K562 (cell line): ENCODE data around the gene SLC10A3. TPM values are rescaled to one million over a fixed set of nuclear protein-coding genes. Genes with fewer than 3 reads are reported as not detected.

Experiments
- ATAC-seq: fragments of 200-7000 bp; cut with Tn5 transposase; 3 replicates; pipeline ENCODE4 v1.9.1; 2020; ENCODE audit warnings: moderate library complexity
- BruUV-seq: library from RNA; stranded (reverse); fragments of 400-500 nt; replicated peaks from 2 replicates; lab custom pipeline; 2021; lab: Mats Ljungman, UMichigan
- CTCF ChIA-PET: fragments of 300-600 bp; formaldehyde crosslinking; extraction: SDS; loops from one replicate; lab custom pipeline; 2021; ENCODE audit warnings: low intra/inter-chr PET ratio; lab: Yijun Ruan, JAX
- POLR2A ChIA-PET: fragments of 300-600, 350-650 bp; sonication (Branson Sonifier 250); formaldehyde crosslinking; extraction: SDS; loops from one replicate; lab custom pipeline; 2021; ENCODE audit warnings: antibody characterized with exemption, inconsistent platforms; lab: Yijun Ruan, JAX
- DNase-seq, 4 experiments: peaks; one replicate each; pipeline versions ENCODE4 v3.0.0 to v3.0.0-alpha.2; 2011 to 2018; ENCODE audit warnings: low spot score in 3 of 4, mixed read lengths in 3 of 4; ENCODE audit errors: extremely low read depth in 1 of 4
- FAIRE-seq: peaks from 2 replicates; lab custom pipeline; 2011; peaks lifted over from hg19 to GRCh38; lab: Jason Lieb, UNC
- H2AFZ ChIP-seq: 2 replicates; pipeline ENCODE4 v1.6.0; 2011; ENCODE audit warnings: low read depth, low read length, control low read depth, inconsistent platforms
- H3K27ac ChIP-seq: fragments of 200-600 bp; 3 replicates; pipeline ENCODE4 v1.8.0; 2011; ENCODE audit warnings: low read depth, mild to moderate bottlenecking, control low read depth, inconsistent platforms, low read length, moderate library complexity, mixed read lengths; ENCODE audit errors: extremely low read depth
- H3K27me3 ChIP-seq, 2 experiments: fragments of 300-600 bp in 1 of 2; 2 replicates in 1 of 2; 3 replicates in 1 of 2; pipeline versions ENCODE4 v1.6.0 to v1.8.0; 2011; ENCODE audit warnings: inconsistent platforms in 2 of 2, low read length in 2 of 2, mild to moderate bottlenecking in 1 of 2, mixed read lengths in 1 of 2, moderate library complexity in 1 of 2; ENCODE audit not compliant: control insufficient read depth in 2 of 2, insufficient read depth in 2 of 2
- H3K36me3 ChIP-seq: fragments of 300-600 bp; 3 replicates; pipeline ENCODE4 v1.8.0; 2011; ENCODE audit warnings: mild to moderate bottlenecking, low read length, inconsistent platforms; ENCODE audit not compliant: control insufficient read depth, insufficient read depth
- H3K4me1 ChIP-seq, 2 experiments: fragments of 200-600 bp in 1 of 2; replicated peaks in 1 of 2; 2 replicates in 1 of 2; 3 replicates in 1 of 2; pipeline versions ENCODE4 v1.5.1 to v1.8.0; 2011; ENCODE audit warnings: inconsistent platforms in 2 of 2, low read length in 2 of 2, mild to moderate bottlenecking in 1 of 2, mixed read lengths in 1 of 2, moderate library complexity in 1 of 2; ENCODE audit not compliant: control insufficient read depth in 2 of 2, insufficient read depth in 2 of 2
- H3K4me2 ChIP-seq: 2 replicates; pipeline ENCODE4 v1.6.1; 2011; ENCODE audit warnings: low read length, control low read depth, inconsistent platforms, mixed read lengths; ENCODE audit not compliant: insufficient read depth
- H3K4me3 ChIP-seq: fragments of 200-600 bp; sonication (generic), shearing (Covaris generic); 2 replicates; pipeline ENCODE4 v1.5.1; 2016; ENCODE audit warnings: control low read depth, inconsistent platforms
- H3K79me2 ChIP-seq: fragments of 200-600 bp; 3 replicates; pipeline ENCODE4 v1.8.0; 2011; ENCODE audit warnings: low read length, inconsistent platforms; ENCODE audit not compliant: control insufficient read depth, insufficient read depth
- H3K9ac ChIP-seq, 2 experiments: 2 replicates each; pipeline versions ENCODE4 v1.6.0 to v1.6.1; 2011; ENCODE audit warnings: low read depth in 2 of 2, low read length in 2 of 2, control low read depth in 1 of 2, inconsistent platforms in 1 of 2, mild to moderate bottlenecking in 1 of 2, mixed read lengths in 1 of 2; ENCODE audit not compliant: insufficient read depth in 1 of 2
- H3K9me1 ChIP-seq: one replicate; pipeline ENCODE4 v1.6.0; 2011; ENCODE audit warnings: inconsistent platforms, mild to moderate bottlenecking, low read length, moderate library complexity; ENCODE audit not compliant: control insufficient read depth, insufficient read depth
- H3K9me3 ChIP-seq: replicated peaks from 2 replicates; pipeline ENCODE4 v1.5.1; 2011; ENCODE audit warnings: low read depth, low read length, inconsistent platforms; ENCODE audit not compliant: control insufficient read depth, insufficient read depth
- H4K20me1 ChIP-seq: replicated peaks from 2 replicates; pipeline ENCODE4 v1.6.1; 2011; ENCODE audit warnings: low read length, inconsistent platforms, mixed read lengths; ENCODE audit not compliant: control insufficient read depth, insufficient read depth
- CSDE1 ChIP-seq, 2 experiments: fragments of 450-650 bp; IDR thresholded peaks; 2 replicates each; pipeline ENCODE4 v1.6.1; 2016; ENCODE audit warnings: mild to moderate bottlenecking in 1 of 2
- ELF1 ChIP-seq: fragments of 200-800 bp; sonication (Bioruptor generic); IDR thresholded peaks from 2 replicates; pipeline ENCODE4 v1.6.1; 2016; ENCODE audit warnings: missing genetic modification characterization, missing compliant biosample characterization
- LEF1 ChIP-seq: fragments of 450-650 bp; IDR thresholded peaks from 2 replicates; pipeline ENCODE4 v1.6.1; 2016; ENCODE audit warnings: mild to moderate bottlenecking
- PRMT5 ChIP-seq: sonication (generic); formaldehyde crosslinking; IDR thresholded peaks from 2 replicates; pipeline ENCODE4 v1.5.0; 2020; ENCODE audit warnings: missing genetic modification reagents
- SLC30A9 ChIP-seq: fragments of 250-450 bp; sonication (Bioruptor Pico); IDR thresholded peaks from 2 replicates; pipeline ENCODE4 v1.8.0; 2022; ENCODE audit warnings: mild to moderate bottlenecking, moderate library complexity
- SRSF7 ChIP-seq: fragments of 200-400 bp; formaldehyde crosslinking; optimal IDR thresholded peaks from 2 replicates; pipeline ENCODE3; 2017; ENCODE audit warnings: mild to moderate bottlenecking, low read depth, low read length
- TAF15 ChIP-seq: fragments of 200-400 bp; formaldehyde crosslinking; IDR thresholded peaks from 2 replicates; pipeline ENCODE4 v1.6.1; 2017; ENCODE audit warnings: mild to moderate bottlenecking, low read depth, low read length, moderate library complexity
- TCF7L2 ChIP-seq: fragments of 150-350 bp; IDR thresholded peaks from 2 replicates; pipeline ENCODE4 v1.6.1; 2016; ENCODE audit warnings: low read depth, mild to moderate bottlenecking, low read length, moderate library complexity
- ZEB2 ChIP-seq: fragments of 450-650 bp; IDR thresholded peaks from 2 replicates; pipeline ENCODE4 v1.6.1; 2016
- ZNF282 ChIP-seq: sonication (generic); formaldehyde crosslinking; IDR thresholded peaks from 2 replicates; pipeline ENCODE4 v1.8.1; 2023; ENCODE audit warnings: missing genetic modification reagents
- WGBS: fragments of 100-300 bp; shearing (Covaris generic); methylation state at CpG from one replicate; pipeline ENCODE4 v1.1.6; 2016; ENCODE audit warnings: low coverage, mixed read lengths; ENCODE audit not compliant: insufficient coverage; ENCODE audit errors: missing lambda C conversion rate; 5-methylcytosine and 5-hydroxymethylcytosine counted together
- in situ Hi-C: fragments of 300-500 bp; cut with MboI; formaldehyde crosslinking; loops from 4 replicates; pipeline ENCODE4 v1.15.0; 2018; ENCODE audit warnings: inconsistent platforms, mixed read lengths
- intact Hi-C: fragments of 100-400 bp; cut with micrococcal nuclease; formaldehyde crosslinking; loops from 2 replicates; pipeline ENCODE4 v1.14.2; 2022
- polyA plus RNA-seq, 8 experiments: library from polyadenylated mRNA; depleted of rRNA in 4 of 8; stranded (reverse) in 5 of 8; unstranded in 3 of 8; fragments of >200 nt; fragmentation: Nextera tagmentation in 2 of 8; fragmentation: Illumina TruSeq in 1 of 8; extraction: Ambion mirVana in 2 of 8; extraction: Trizol in 1 of 8; gene quantifications; 2 replicates each; pipeline versions ENCODE4 v1.2.1 to v1.2.3, GENCODE V29; 2011 to 2014; ENCODE audit warnings: inconsistent platforms in 1 of 8, missing spikeins in 1 of 8
- total RNA-seq, 7 experiments: library from RNA; depleted of rRNA in 6 of 7; stranded (reverse); fragments of >200 nt in 6 of 7; fragmentation: Illumina TruSeq in 2 of 7; extraction: Trizol in 2 of 7; gene quantifications; 2 replicates each; pipeline versions ENCODE4 v1.2.1 to v1.2.3, GENCODE V29; 2011 to 2021; ENCODE audit warnings: low replicate concordance in 1 of 7
- TF ChIP-seq, protein P1 (sequence below): IDR thresholded peaks from 3 replicates; pipeline ENCODE4 v1.6.1; 2011; ENCODE audit warnings: borderline replicate concordance, mild to moderate bottlenecking, moderate library complexity; ENCODE audit not compliant: insufficient read length; ENCODE audit errors: extremely low read depth
- TF ChIP-seq, protein P2 (sequence below): fragments of 450-650 bp; IDR thresholded peaks from 2 replicates; pipeline ENCODE4 v1.6.1; 2017; ENCODE audit warnings: antibody characterized with exemption
- TF ChIP-seq, protein P3 (sequence below): fragments of 450-650 bp; formaldehyde crosslinking; conservative IDR thresholded peaks from 2 replicates; pipeline ENCODE4 v1.4.0; 2022; ENCODE audit warnings: mild to moderate bottlenecking, missing genetic modification characterization

The SLC10A3 gene
- total and polyA plus RNA-seq, 9 of the 15 experiments (the other 6 are each of a cell fraction or from before 2014, with no cell fraction given), result 5.2 to 30.6 (median 16.7) TPM

DNA sequence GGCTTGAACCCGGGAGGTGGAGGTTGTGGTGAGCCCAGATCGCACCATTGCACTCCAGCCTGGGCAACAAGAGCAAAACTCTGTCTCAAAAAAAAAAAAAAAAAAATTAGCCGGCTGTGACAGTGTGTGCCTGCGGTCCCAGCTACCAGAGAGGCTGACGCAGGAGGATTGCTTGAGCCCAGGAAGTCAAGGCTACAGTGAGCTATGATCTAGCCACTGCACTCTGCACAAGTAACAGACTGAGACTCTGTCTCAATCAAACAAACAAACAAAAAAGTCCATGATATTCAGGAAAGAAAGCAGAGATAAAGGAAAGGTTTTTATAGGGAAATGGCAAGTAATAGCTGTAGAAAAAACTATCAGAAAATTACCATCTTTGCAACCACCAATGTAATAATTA is 9.2 kb downstream of the SLC10A3 start (continued):
- TF ChIP-seq, protein P1, sequence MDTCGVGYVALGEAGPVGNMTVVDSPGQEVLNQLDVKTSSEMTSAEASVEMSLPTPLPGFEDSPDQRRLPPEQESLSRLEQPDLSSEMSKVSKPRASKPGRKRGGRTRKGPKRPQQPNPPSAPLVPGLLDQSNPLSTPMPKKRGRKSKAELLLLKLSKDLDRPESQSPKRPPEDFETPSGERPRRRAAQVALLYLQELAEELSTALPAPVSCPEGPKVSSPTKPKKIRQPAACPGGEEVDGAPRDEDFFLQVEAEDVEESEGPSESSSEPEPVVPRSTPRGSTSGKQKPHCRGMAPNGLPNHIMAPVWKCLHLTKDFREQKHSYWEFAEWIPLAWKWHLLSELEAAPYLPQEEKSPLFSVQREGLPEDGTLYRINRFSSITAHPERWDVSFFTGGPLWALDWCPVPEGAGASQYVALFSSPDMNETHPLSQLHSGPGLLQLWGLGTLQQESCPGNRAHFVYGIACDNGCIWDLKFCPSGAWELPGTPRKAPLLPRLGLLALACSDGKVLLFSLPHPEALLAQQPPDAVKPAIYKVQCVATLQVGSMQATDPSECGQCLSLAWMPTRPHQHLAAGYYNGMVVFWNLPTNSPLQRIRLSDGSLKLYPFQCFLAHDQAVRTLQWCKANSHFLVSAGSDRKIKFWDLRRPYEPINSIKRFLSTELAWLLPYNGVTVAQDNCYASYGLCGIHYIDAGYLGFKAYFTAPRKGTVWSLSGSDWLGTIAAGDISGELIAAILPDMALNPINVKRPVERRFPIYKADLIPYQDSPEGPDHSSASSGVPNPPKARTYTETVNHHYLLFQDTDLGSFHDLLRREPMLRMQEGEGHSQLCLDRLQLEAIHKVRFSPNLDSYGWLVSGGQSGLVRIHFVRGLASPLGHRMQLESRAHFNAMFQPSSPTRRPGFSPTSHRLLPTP, result no peak
- TF ChIP-seq SLC30A9 (no peak), ZNF282 (CRISPR knock-in tag) (no peak), SRSF7 (no peak)

DNA sequence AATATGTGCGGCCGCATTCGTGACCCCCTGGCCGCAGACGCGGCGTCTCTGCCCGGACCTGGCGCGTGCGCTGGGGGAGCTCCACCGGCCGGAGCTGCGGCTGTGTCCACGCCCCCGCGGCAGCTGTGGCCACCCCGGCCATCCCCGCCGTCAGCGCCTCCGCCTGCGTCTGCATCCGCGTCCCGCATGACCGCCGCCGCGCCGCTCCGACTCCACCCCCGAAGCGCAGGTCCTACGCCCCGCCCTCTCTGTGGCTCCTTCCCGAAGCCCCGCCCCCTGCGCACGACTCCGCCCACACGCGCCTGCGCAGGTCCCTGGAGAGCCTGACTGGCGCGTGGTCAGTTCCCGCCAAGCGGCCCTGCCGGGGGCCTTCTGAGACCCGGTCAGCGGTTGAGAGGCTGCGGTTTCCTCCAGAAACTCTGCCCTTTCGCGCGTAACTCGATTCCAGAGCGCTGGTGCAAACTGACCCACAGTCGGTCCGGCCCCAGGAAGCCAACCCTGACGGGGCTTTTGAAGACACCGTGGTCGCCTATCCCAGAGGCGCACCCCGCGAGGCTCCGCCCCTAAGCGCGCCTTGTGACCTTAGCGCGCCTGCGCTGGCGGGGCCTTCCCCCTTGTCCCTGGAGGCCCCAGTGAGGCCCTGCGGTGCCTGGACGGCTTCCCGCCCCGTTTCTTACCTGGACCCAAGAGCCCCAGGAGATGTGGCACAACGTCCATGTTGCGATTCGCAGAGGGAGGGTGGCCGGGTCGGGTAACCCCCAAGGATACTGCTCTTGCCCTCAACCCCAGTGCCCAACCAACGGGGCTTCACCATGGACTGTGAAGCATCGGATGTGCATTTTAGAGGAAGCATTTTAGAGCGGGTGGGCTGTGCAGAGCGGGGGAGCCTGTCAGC is 11.5 kb downstream of the SLC10A3 start, which contains the start of gene LAGE3:
Gene LAGE3 (minus strand): TSS at position 554 of the 895 bp plus-strand sequence. CDS start 366 bp downstream, at position 188.
- CTCF ChIA-PET, result no interaction called here
- under 1% methylated on average over 45 of the region's 85 CpGs for WGBS
- peak; percentile 84 for FAIRE-seq
- TF ChIP-seq ZEB2, result no peak
- no peak for TF ChIP-seq CSDE1 (IDR thresholded peaks at IDR 0.05)
- no peak for TF ChIP-seq PRMT5
- TF ChIP-seq TCF7L2, result no peak
- TF ChIP-seq, protein P2, sequence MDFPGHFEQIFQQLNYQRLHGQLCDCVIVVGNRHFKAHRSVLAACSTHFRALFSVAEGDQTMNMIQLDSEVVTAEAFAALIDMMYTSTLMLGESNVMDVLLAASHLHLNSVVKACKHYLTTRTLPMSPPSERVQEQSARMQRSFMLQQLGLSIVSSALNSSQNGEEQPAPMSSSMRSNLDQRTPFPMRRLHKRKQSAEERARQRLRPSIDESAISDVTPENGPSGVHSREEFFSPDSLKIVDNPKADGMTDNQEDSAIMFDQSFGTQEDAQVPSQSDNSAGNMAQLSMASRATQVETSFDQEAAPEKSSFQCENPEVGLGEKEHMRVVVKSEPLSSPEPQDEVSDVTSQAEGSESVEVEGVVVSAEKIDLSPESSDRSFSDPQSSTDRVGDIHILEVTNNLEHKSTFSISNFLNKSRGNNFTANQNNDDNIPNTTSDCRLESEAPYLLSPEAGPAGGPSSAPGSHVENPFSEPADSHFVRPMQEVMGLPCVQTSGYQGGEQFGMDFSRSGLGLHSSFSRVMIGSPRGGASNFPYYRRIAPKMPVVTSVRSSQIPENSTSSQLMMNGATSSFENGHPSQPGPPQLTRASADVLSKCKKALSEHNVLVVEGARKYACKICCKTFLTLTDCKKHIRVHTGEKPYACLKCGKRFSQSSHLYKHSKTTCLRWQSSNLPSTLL, result no peak
- TF ChIP-seq LEF1, result no peak
- no peak for TF ChIP-seq ELF1
- TF ChIP-seq, protein P3, sequence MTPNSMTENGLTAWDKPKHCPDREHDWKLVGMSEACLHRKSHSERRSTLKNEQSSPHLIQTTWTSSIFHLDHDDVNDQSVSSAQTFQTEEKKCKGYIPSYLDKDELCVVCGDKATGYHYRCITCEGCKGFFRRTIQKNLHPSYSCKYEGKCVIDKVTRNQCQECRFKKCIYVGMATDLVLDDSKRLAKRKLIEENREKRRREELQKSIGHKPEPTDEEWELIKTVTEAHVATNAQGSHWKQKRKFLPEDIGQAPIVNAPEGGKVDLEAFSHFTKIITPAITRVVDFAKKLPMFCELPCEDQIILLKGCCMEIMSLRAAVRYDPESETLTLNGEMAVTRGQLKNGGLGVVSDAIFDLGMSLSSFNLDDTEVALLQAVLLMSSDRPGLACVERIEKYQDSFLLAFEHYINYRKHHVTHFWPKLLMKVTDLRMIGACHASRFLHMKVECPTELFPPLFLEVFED, result no peak
- TF ChIP-seq TAF15, result no peak

More for the DNA sequence above, 11.5 kb downstream of the SLC10A3 start, which contains the start of gene LAGE3:
- H2AFZ ChIP-seq, result peak within 1 kb of the TSS; percentile 98
- H3K9me1 ChIP-seq, result no peaks in the 10 kb centered on the region
- H3K9me3 ChIP-seq, result no peaks in the 10 kb centered on the region
- H3K9ac ChIP-seq, result peak within 1 kb of the TSS; percentile 76 to 90
- peaks cover 36 to 46% of the 10 kb centered on the region in 2 experiments for H3K4me1 ChIP-seq
- H3K4me3 ChIP-seq, result peak within 1 kb of the TSS; percentile 60
- POLR2A ChIA-PET, result interaction anchor here (0.6 to 1.4 kb wide), 9 partner anchors 9 to 78 kb away, joined by 3 to 11 read pairs (median 4); partner anchors contain the start of gene DNASE1L1
- H4K20me1 ChIP-seq, result no peaks in the 10 kb centered on the region
- peak within 1 kb of the TSS; percentile 94 for H3K27ac ChIP-seq
- peaks cover 20% of the 10 kb centered on the region for H3K79me2 ChIP-seq
- intact Hi-C loops, result loop anchor here (5.0 kb wide), 1 partner anchor 52 kb away; the partner anchor contains the start of gene ATP6AP1
- in situ Hi-C loops, result no loop called here
- H3K36me3 ChIP-seq, result peaks cover 11% of the 10 kb centered on the region
- peak; percentile 92 for ATAC-seq
- H3K4me2 ChIP-seq, result peak within 1 kb of the TSS; percentile 95
- peak; percentile 87 to 95 (median 92) for DNase-seq
- no peaks in the 10 kb centered on the region for H3K27me3 ChIP-seq
- BruUV-seq, result TSS peak; percentile 80
